H9 (cell line): ENCODE results near the gene TMEM269. TPM values are rescaled to one million over a fixed set of nuclear protein-coding genes. Genes with fewer than 3 reads are reported as not detected.
A peak's percentile ranks its signal among the peaks of the same experiment; 100 is the strongest.

Source experiments
- DNase-seq: peaks from one replicate; pipeline ENCODE4 v3.0.0-alpha.2; 2017
- H2AFZ ChIP-seq: one replicate; pipeline ENCODE4 v1.6.1; 2013; ENCODE audit warnings: mild to moderate bottlenecking, low read length, control low read depth, moderate library complexity
- H2AK5ac ChIP-seq: 2 replicates; pipeline ENCODE4 v1.6.1; 2013; ENCODE audit warnings: low read length, control low read depth, mixed read lengths; ENCODE audit not compliant: insufficient read length
- H2BK120ac ChIP-seq: one replicate; pipeline ENCODE4 v1.6.1; 2013; ENCODE audit warnings: low read depth, mild to moderate bottlenecking, low read length, control low read depth, inconsistent platforms; ENCODE audit not compliant: poor library complexity, severe bottlenecking
- H2BK12ac ChIP-seq: 2 replicates; pipeline ENCODE4 v1.6.1; 2013; ENCODE audit warnings: low read length, control low read depth, mixed read lengths, low read depth; ENCODE audit not compliant: insufficient read length
- H2BK15ac ChIP-seq: 2 replicates; pipeline ENCODE4 v1.6.1; 2013; ENCODE audit warnings: low read depth, low read length, control low read depth
- H2BK20ac ChIP-seq: one replicate; pipeline ENCODE4 v1.6.1; 2013; ENCODE audit warnings: low read depth, mild to moderate bottlenecking, low read length, control low read depth, inconsistent platforms; ENCODE audit not compliant: poor library complexity, severe bottlenecking
- H2BK5ac ChIP-seq: 2 replicates; pipeline ENCODE4 v1.6.1; 2013; ENCODE audit warnings: low read length, control low read depth, mixed read lengths; ENCODE audit not compliant: insufficient read length
- H3K14ac ChIP-seq: 2 replicates; pipeline ENCODE4 v1.6.1; 2013; ENCODE audit warnings: low read length, control low read depth; ENCODE audit not compliant: insufficient read depth
- H3K18ac ChIP-seq: 2 replicates; pipeline ENCODE4 v1.6.1; 2013; ENCODE audit warnings: low read depth, mild to moderate bottlenecking, mixed read lengths, low read length, control low read depth; ENCODE audit not compliant: insufficient read length
- H3K23ac ChIP-seq: 2 replicates; pipeline ENCODE4 v1.6.1; 2013; ENCODE audit warnings: low read length, control low read depth, mixed read lengths, low read depth; ENCODE audit not compliant: insufficient read length
- H3K23me2 ChIP-seq: 2 replicates; pipeline ENCODE4 v1.6.1; 2013; ENCODE audit warnings: low read depth, mild to moderate bottlenecking, mixed read lengths, low read length, control low read depth; ENCODE audit not compliant: insufficient read length, poor library complexity, severe bottlenecking
- H3K27ac ChIP-seq: 2 replicates; pipeline ENCODE4 v1.5.1; 2013; ENCODE audit warnings: low read length, control low read depth, mixed read lengths, low read depth; ENCODE audit not compliant: insufficient read length
- H3K27me3 ChIP-seq: 2 replicates; pipeline ENCODE4 v1.6.1; 2013; ENCODE audit warnings: low read length, control low read depth, inconsistent platforms; ENCODE audit not compliant: insufficient read depth
- H3K4ac ChIP-seq: 2 replicates; pipeline ENCODE4 v1.6.1; 2013; ENCODE audit warnings: low read depth, mild to moderate bottlenecking, control low read depth, inconsistent platforms, low read length, moderate library complexity
- H3K4me1 ChIP-seq: 2 replicates; pipeline ENCODE4 v1.6.1; 2013; ENCODE audit warnings: low read length, control low read depth, inconsistent platforms; ENCODE audit not compliant: insufficient read depth
- H3K4me2 ChIP-seq: 2 replicates; pipeline ENCODE4 v1.6.1; 2013; ENCODE audit warnings: low read length, control low read depth, mixed read lengths; ENCODE audit not compliant: insufficient read length, insufficient read depth
- H3K56ac ChIP-seq: 2 replicates; pipeline ENCODE4 v1.6.1; 2013; ENCODE audit warnings: low read depth, mild to moderate bottlenecking, mixed read lengths, low read length, control low read depth; ENCODE audit not compliant: insufficient read length
- H3K79me1 ChIP-seq: 2 replicates; pipeline ENCODE4 v1.6.1; 2013; ENCODE audit warnings: low read depth, mild to moderate bottlenecking, moderate library complexity, low read length, control low read depth, inconsistent platforms; ENCODE audit not compliant: insufficient read depth, poor library complexity, severe bottlenecking
- H3K79me2 ChIP-seq: 2 replicates; pipeline ENCODE4 v1.6.1; 2013; ENCODE audit warnings: low read length, control low read depth, inconsistent platforms; ENCODE audit not compliant: insufficient read depth
- H3K9ac ChIP-seq: 2 replicates; pipeline ENCODE4 v1.6.1; 2013; ENCODE audit warnings: low read length, control low read depth, mixed read lengths; ENCODE audit not compliant: insufficient read length; ENCODE audit errors: extremely low read depth
- H3K9me3 ChIP-seq: one replicate; pipeline ENCODE4 v1.6.1; 2013; ENCODE audit warnings: low read depth, low read length, inconsistent platforms; ENCODE audit not compliant: control insufficient read depth
- H3T11ph ChIP-seq: one replicate; pipeline ENCODE4 v1.6.1; 2013; ENCODE audit warnings: mild to moderate bottlenecking, low read length, control low read depth, inconsistent platforms
- H4K20me1 ChIP-seq: one replicate; pipeline ENCODE4 v1.6.1; 2013; ENCODE audit not compliant: control insufficient read depth, insufficient read length, insufficient read depth
- H4K5ac ChIP-seq: 2 replicates; pipeline ENCODE4 v1.6.1; 2013; ENCODE audit warnings: low read depth, mild to moderate bottlenecking, mixed read lengths, low read length, control low read depth; ENCODE audit not compliant: insufficient read length
- H4K8ac ChIP-seq: replicated peaks from 2 replicates; pipeline ENCODE4 v1.6.1; 2013; ENCODE audit warnings: low read length, control low read depth, mixed read lengths, low read depth; ENCODE audit not compliant: insufficient read length
- H4K91ac ChIP-seq: 2 replicates; pipeline ENCODE4 v1.6.1; 2013; ENCODE audit warnings: low read depth, mild to moderate bottlenecking, moderate library complexity, mixed read lengths, low read length, control low read depth; ENCODE audit not compliant: insufficient read length
- H3K27ac Mint-ChIP-seq, 3 experiments: 2 replicates in 2 of 3; 3 replicates in 1 of 3; pipeline ENCODE4 v1.8.0; 2020 to 2021; ENCODE audit warnings: mixed read lengths in 3 of 3, mild to moderate bottlenecking in 1 of 3, moderate library complexity in 1 of 3
- H3K27me3 Mint-ChIP-seq: 2 replicates; pipeline ENCODE4 v1.8.0; 2021; ENCODE audit warnings: low read depth, mild to moderate bottlenecking, moderate library complexity, mixed read lengths
- H3K36me3 Mint-ChIP-seq, 3 experiments: 2 replicates in 2 of 3; 3 replicates in 1 of 3; pipeline ENCODE4 v1.8.0; 2020 to 2021; ENCODE audit warnings: low read depth in 3 of 3, mixed read lengths in 3 of 3; ENCODE audit not compliant: insufficient read depth in 1 of 3
- H3K4me1 Mint-ChIP-seq, 2 experiments: 2 replicates each; pipeline ENCODE4 v1.8.0; 2020; ENCODE audit warnings: mixed read lengths in 2 of 2
- H3K4me3 Mint-ChIP-seq, 2 experiments: 2 replicates in 1 of 2; 3 replicates in 1 of 2; pipeline ENCODE4 v1.8.0; 2020 to 2021; ENCODE audit warnings: mild to moderate bottlenecking in 2 of 2, mixed read lengths in 2 of 2, moderate library complexity in 1 of 2
- H3K9me3 Mint-ChIP-seq, 2 experiments: 2 replicates in 1 of 2; 3 replicates in 1 of 2; pipeline ENCODE4 v1.8.0; 2020; ENCODE audit warnings: mild to moderate bottlenecking in 2 of 2, mixed read lengths in 2 of 2, moderate library complexity in 1 of 2
- CTCF ChIP-seq: fragments of 200-600 bp; sonication (generic); conservative IDR thresholded peaks from 3 replicates; pipeline ENCODE4 v1.8.0; 2021; ENCODE audit warnings: antibody characterized with exemption, mild to moderate bottlenecking
- WGBS: extraction: QIAGEN DNeasy Blood & Tissue Kit; methylation state at CpG from one replicate; pipeline ENCODE4 v1.1.7; 2013; ENCODE audit warnings: missing lambda C conversion rate, low lambda C conversion rate, mixed read lengths; ENCODE audit not compliant: insufficient read length; ENCODE audit errors: extremely low coverage; 5-methylcytosine and 5-hydroxymethylcytosine counted together
- total RNA-seq: library from RNA; stranded (reverse); gene quantifications from 2 replicates; pipeline ENCODE4 v1.2.1, GENCODE V29; 2021

TMEM269 gene
- total RNA-seq, 1 experiment from 2014 or later: 0.17 TPM

GRCh38 chr1:42742617-42743316, 42.0 kb upstream of the TMEM269 start:
- H3K79me2 ChIP-seq: no peaks in the 10 kb centered on the region
- WGBS: no CpG with 5 or more reads among the region's 9 CpGs
- no peak overlapping the region for H3K18ac ChIP-seq

More at GRCh38 chr1:42742617-42743316, 42.0 kb upstream of the TMEM269 start:
- H3K27ac ChIP-seq: no peak overlapping the region
- Mint-ChIP-seq H3K27me3 (no peaks in the 10 kb centered on the region; the same call in 1 of the 2 replicates), H3K36me3 (peaks cover 4 to 17% (median 17%) of the 10 kb centered on the region in 3 experiments; a peak in 6 of 7 replicates), H3K27ac (peak overlapping the region in 1 of 3 experiments; percentile 6; a peak in 1 of 7 replicates), H3K9me3 (no peaks in the 10 kb centered on the region), H3K4me1 (peaks cover 43 to 51% of the 10 kb centered on the region in 2 experiments), H3K4me3 (no peak overlapping the region)
- H3T11ph ChIP-seq: no peak overlapping the region
- H3K4ac ChIP-seq: no peak overlapping the region
- H4K20me1 ChIP-seq: no peaks in the 10 kb centered on the region
- no peak overlapping the region for H2AK5ac ChIP-seq
- H2BK15ac ChIP-seq: no peak overlapping the region
- H3K79me1 ChIP-seq: no peaks in the 10 kb centered on the region
- H3K23ac ChIP-seq: no peak overlapping the region
- no peaks in the 10 kb centered on the region for H3K9me3 ChIP-seq
- H3K14ac ChIP-seq: no peak overlapping the region
- DNase-seq: peak; percentile 25
- no peaks in the 10 kb centered on the region for H3K23me2 ChIP-seq
- no peak overlapping the region for H2BK12ac ChIP-seq
- H4K5ac ChIP-seq: no peak overlapping the region
- no peaks in the 10 kb centered on the region for H3K27me3 ChIP-seq
- H2BK20ac ChIP-seq: no peak overlapping the region
- TF ChIP-seq CTCF: no peak
- no peak overlapping the region for H2BK5ac ChIP-seq
- H2BK120ac ChIP-seq: no peak overlapping the region
- H3K4me2 ChIP-seq: no peak overlapping the region
- no peaks in the 10 kb centered on the region; the same call in 1 of the 2 replicates for H3K4me1 ChIP-seq
- H3K56ac ChIP-seq: no peak overlapping the region
- H3K9ac ChIP-seq: no peak overlapping the region
- H2AFZ ChIP-seq: no peak overlapping the region
- no peak overlapping the region for H4K8ac ChIP-seq
- H4K91ac ChIP-seq: no peak overlapping the region
